GM12878 (cell line): ENCODE measurements around the gene GTSE1. TPM values are rescaled to one million over a fixed set of nuclear protein-coding genes. Genes with fewer than 3 reads are reported as not detected.

Source experiments
- ATAC-seq: fragments of 200-7000 bp; cut with Tn5 transposase; 3 replicates; pipeline ENCODE4 v1.9.1; 2020; ENCODE audit warnings: mild to moderate bottlenecking, moderate library complexity
- BruUV-seq: library from RNA; stranded (reverse); fragments of 400-500 nt; replicated peaks from 2 replicates; lab custom pipeline; 2021; lab: Mats Ljungman, UMichigan
- CTCF ChIA-PET: fragments of 300-600 bp; sonication (Branson Sonifier 250); formaldehyde crosslinking; extraction: SDS; loops from one replicate; lab custom pipeline; 2021; ENCODE audit warnings: inconsistent platforms; lab: Yijun Ruan, JAX
- POLR2A ChIA-PET: fragments of 350-600 bp; formaldehyde crosslinking; extraction: SDS; loops from one replicate; lab custom pipeline; 2021; ENCODE audit warnings: inconsistent platforms; lab: Charles Lee
- RAD21 ChIA-PET: fragments of 300-600 bp; sonication (Branson Sonifier 250); formaldehyde crosslinking; loops from one replicate; lab custom pipeline; 2023; ENCODE audit warnings: antibody characterized with exemption; ENCODE audit not compliant: unreplicated experiment; lab: Charles Lee
- SMC1A ChIA-PET: fragments of 300-600 bp; sonication (Branson Sonifier 250); formaldehyde crosslinking; loops from one replicate; lab custom pipeline; 2023; ENCODE audit not compliant: unreplicated experiment, uncharacterized antibody; lab: Charles Lee
- DNase-seq: peaks from one replicate; pipeline ENCODE4 v3.0.0-alpha.2; 2011; ENCODE audit warnings: low read depth, low spot score
- FAIRE-seq: peaks from 3 replicates; lab custom pipeline; 2011; peaks lifted over from hg19 to GRCh38; lab: Jason Lieb, UNC
- H2AFZ ChIP-seq: 2 replicates; pipeline ENCODE4 v1.6.0; 2011; ENCODE audit warnings: low read depth, low read length, control low read depth; ENCODE audit not compliant: control insufficient read depth
- H3K27ac ChIP-seq: 2 replicates; pipeline ENCODE4 v1.5.1; 2011; ENCODE audit warnings: control low read depth; ENCODE audit not compliant: control insufficient read depth, insufficient read depth
- H3K27me3 ChIP-seq, 2 experiments: replicated peaks in 1 of 2; 2 replicates each; pipeline versions ENCODE4 v1.6.0 to v1.6.1; 2011; ENCODE audit warnings: low read length in 1 of 2; ENCODE audit not compliant: control insufficient read depth in 2 of 2, insufficient read depth in 2 of 2
- H3K36me3 ChIP-seq, 2 experiments: 2 replicates each; pipeline ENCODE4 v1.5.1; 2011; ENCODE audit warnings: low read length in 1 of 2; ENCODE audit not compliant: control insufficient read depth in 2 of 2, insufficient read depth in 2 of 2
- H3K4me1 ChIP-seq: 2 replicates; pipeline ENCODE4 v1.6.1; 2011; ENCODE audit warnings: mild to moderate bottlenecking, low read length, moderate library complexity, mixed read lengths; ENCODE audit not compliant: control insufficient read depth, insufficient read depth
- H3K4me2 ChIP-seq: 2 replicates; pipeline ENCODE4 v1.6.0; 2011; ENCODE audit warnings: control low read depth; ENCODE audit not compliant: control insufficient read depth, insufficient read depth
- H3K4me3 ChIP-seq: fragments of 200-600 bp; sonication (generic); 2 replicates; pipeline ENCODE4 v1.5.1; 2016
- H3K79me2 ChIP-seq: 2 replicates; pipeline ENCODE4 v1.6.0; 2011; ENCODE audit warnings: low read length; ENCODE audit not compliant: control insufficient read depth, insufficient read depth
- H3K9ac ChIP-seq: 2 replicates; pipeline ENCODE4 v1.8.0; 2011; ENCODE audit warnings: low read length, control low read depth, mixed read lengths; ENCODE audit not compliant: control insufficient read depth, insufficient read depth
- H3K9me3 ChIP-seq: replicated peaks from 3 replicates; pipeline ENCODE4 v1.5.1; 2011; ENCODE audit warnings: mild to moderate bottlenecking, low read length; ENCODE audit not compliant: control insufficient read depth, insufficient read depth
- H4K20me1 ChIP-seq: 2 replicates; pipeline ENCODE4 v1.6.0; 2011; ENCODE audit not compliant: control insufficient read depth, insufficient read depth
- BCL11A ChIP-seq: IDR thresholded peaks from 2 replicates; pipeline ENCODE4 v1.6.1; 2011; ENCODE audit warnings: low read depth, low read length
- CHD1 ChIP-seq: IDR thresholded peaks from 2 replicates; pipeline ENCODE4 v1.6.1; 2012; ENCODE audit warnings: low read depth, low read length, improper control_type of control experiment
- CREM ChIP-seq: IDR thresholded peaks from 2 replicates; pipeline ENCODE4 v1.6.1; 2014; ENCODE audit warnings: antibody characterized with exemption, low read depth
- FOXK2 ChIP-seq: fragments of 450-650 bp; IDR thresholded peaks from 2 replicates; pipeline ENCODE4 v1.6.1; 2017; ENCODE audit warnings: mild to moderate bottlenecking, moderate library complexity
- FOXM1 ChIP-seq: IDR thresholded peaks from 2 replicates; pipeline ENCODE4 v1.6.1; 2012; ENCODE audit warnings: low read depth, mild to moderate bottlenecking, inconsistent platforms, low read length, moderate library complexity
- KAT2A ChIP-seq: conservative IDR thresholded peaks from 2 replicates; pipeline ENCODE4 v1.6.1; 2011; ENCODE audit warnings: low read depth, low read length; ENCODE audit not compliant: control insufficient read depth
- POLR2A ChIP-seq: IDR thresholded peaks from 2 replicates; pipeline ENCODE4 v1.6.1; 2011; ENCODE audit warnings: low read depth, mild to moderate bottlenecking, low read length
- SMAD1 ChIP-seq: fragments of 450-650 bp; IDR thresholded peaks from 2 replicates; pipeline ENCODE4 v1.6.1; 2018; ENCODE audit warnings: mild to moderate bottlenecking, low read depth; ENCODE audit not compliant: partially characterized antibody
- USF1 ChIP-seq: IDR thresholded peaks from 2 replicates; pipeline ENCODE4 v1.6.1; 2011; ENCODE audit warnings: borderline replicate concordance, low read depth, mild to moderate bottlenecking, moderate library complexity, mixed read lengths, low read length; ENCODE audit not compliant: insufficient read depth; ENCODE audit errors: extremely low read length
- WGBS: methylation state at CpG from one replicate; pipeline ENCODE4 v1.1.6; 2016; ENCODE audit warnings: low lambda C conversion rate; ENCODE audit not compliant: insufficient replicate concordance, insufficient coverage; ENCODE audit errors: missing lambda C conversion rate; 5-methylcytosine and 5-hydroxymethylcytosine counted together
- in situ Hi-C: fragments of 300-500 bp; cut with MboI; formaldehyde crosslinking; loops from 9 replicates; pipeline ENCODE4 v1.14.3; 2018; ENCODE audit warnings: mixed read lengths
- intact Hi-C: fragments of 100-400 bp; cut with micrococcal nuclease; formaldehyde crosslinking; loops from one replicate; pipeline ENCODE4 v1.14.2; 2022; ENCODE audit not compliant: unreplicated experiment
- polyA plus RNA-seq, 11 experiments: library from polyadenylated mRNA; depleted of rRNA in 4 of 11; unstranded in 6 of 11; stranded (reverse) in 5 of 11; fragments of >200 nt; fragmentation: Nextera tagmentation in 4 of 11; fragmentation: Illumina TruSeq in 1 of 11; extraction: Ambion mirVana in 4 of 11; extraction: Trizol in 1 of 11; gene quantifications; 1 replicate in 1 of 11; 2 replicates in 10 of 11; pipeline versions ENCODE4 v1.2.1 to v1.2.3, GENCODE V29; 2011 to 2016; ENCODE audit warnings: inconsistent platforms in 2 of 11, missing spikeins in 2 of 11, low read depth in 1 of 11
- total RNA-seq, 4 experiments: library from RNA; depleted of rRNA in 3 of 4; stranded (reverse); fragments of >200 nt in 3 of 4; fragmentation: Illumina TruSeq in 1 of 4; extraction: Trizol in 1 of 4; gene quantifications; 2 replicates each; pipeline versions ENCODE4 v1.2.1 to v1.2.3, GENCODE V29; 2013 to 2021
- TF ChIP-seq, protein P1 (sequence below): fragments of 450-650 bp; formaldehyde crosslinking; IDR thresholded peaks from 2 replicates; pipeline ENCODE4 v1.4.0; 2020; ENCODE audit warnings: mild to moderate bottlenecking, moderate library complexity

Gene GTSE1
- total and polyA plus RNA-seq, 10 of the 15 experiments (the other 5 are each of a cell fraction or from before 2014, with no cell fraction given), result 6.6 to 46.2 (median 32.3) TPM

DNA sequence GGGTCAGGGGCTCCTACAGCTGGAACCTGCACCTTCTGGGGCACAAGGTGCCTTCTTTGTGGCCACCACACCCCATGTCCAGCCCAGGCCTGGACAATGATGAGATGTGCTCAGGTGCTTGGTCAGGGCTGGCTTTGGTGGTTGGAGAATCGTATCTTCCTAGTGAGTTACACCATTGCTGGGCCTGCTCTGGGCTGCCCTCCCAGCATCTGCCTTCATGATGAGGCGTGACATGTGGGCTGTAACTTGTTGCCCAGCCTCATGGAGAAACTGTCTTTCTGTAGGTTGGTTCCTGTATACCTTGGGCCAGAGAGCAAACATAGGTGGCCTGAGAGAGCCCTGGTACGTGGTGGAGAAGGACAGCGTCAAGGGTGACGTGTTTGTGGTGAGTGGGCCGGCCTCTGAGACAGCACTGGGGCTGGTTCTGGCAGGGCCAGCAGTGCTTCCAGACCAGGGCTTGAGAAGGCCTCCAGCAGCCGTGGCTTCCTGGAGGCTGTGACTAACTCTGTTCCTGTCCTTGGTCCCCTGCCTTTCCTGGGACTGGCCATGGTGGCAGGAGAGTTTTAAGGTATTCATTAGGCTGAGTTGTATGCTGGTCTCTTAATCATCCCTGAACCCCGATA, 56.9 kb downstream of the GTSE1 start:
- no peak for DNase-seq
- no peak for TF ChIP-seq FOXK2
- no peak for TF ChIP-seq USF1
- no peak for TF ChIP-seq SMAD1
- TF ChIP-seq, all 136 proteins: peak for 0
- Histone ChIP-seq H3K36me3 (peaks cover 13 to 52% of the 10 kb centered on the region in 2 experiments), H3K27ac (no peak overlapping the region), H3K9ac (no peak overlapping the region), H3K79me2 (no peaks in the 10 kb centered on the region), H3K4me3 (no peak overlapping the region), H2AFZ (no peak overlapping the region), H3K27me3 (no peaks in the 10 kb centered on the region), H4K20me1 (no peaks in the 10 kb centered on the region), H3K9me3 (no peaks in the 10 kb centered on the region), H3K4me2 (no peak overlapping the region), H3K4me1 (no peaks in the 10 kb centered on the region)
- CTCF ChIA-PET, result interaction anchor here (1.1 kb wide), 1 partner anchor 14 kb away, joined by 4 read pairs; no protein-coding TSS in a partner anchor
- FAIRE-seq (no peak), ATAC-seq (no peak)
- in situ Hi-C loops, result no loop called here
- intact Hi-C loops, result no loop called here
- SMC1A ChIA-PET, result no interaction called here
- 92% methylated on average over 8 of the region's 8 CpGs for WGBS
- RAD21 ChIA-PET, result no interaction called here
- POLR2A ChIA-PET, result no interaction called here
- no TSS peak for BruUV-seq

GRCh38 chr22:46354176-46354992, 57.7 kb downstream of the GTSE1 start:
- POLR2A ChIA-PET, result no interaction called here
- BruUV-seq, result no TSS peak
- no peak overlapping the region for H3K27ac ChIP-seq
- no peaks in the 10 kb centered on the region for H4K20me1 ChIP-seq
- RAD21 ChIA-PET, result no interaction called here
- DNase-seq (no peak), FAIRE-seq (no peak), ATAC-seq (no peak)
- H3K4me1 ChIP-seq, result no peaks in the 10 kb centered on the region
- H3K79me2 ChIP-seq, result no peaks in the 10 kb centered on the region
- CTCF ChIA-PET, result interaction anchor here (3.9 kb wide), 1 partner anchor 187 kb away, joined by 15 read pairs; no protein-coding TSS in a partner anchor
- intact Hi-C loops, result no loop called here
- H3K9me3 ChIP-seq, result no peaks in the 10 kb centered on the region
- peaks cover 13 to 52% of the 10 kb centered on the region in 2 experiments for H3K36me3 ChIP-seq
- in situ Hi-C loops, result no loop called here
- no peaks in the 10 kb centered on the region for H3K27me3 ChIP-seq
- SMC1A ChIA-PET, result no interaction called here
- no peak overlapping the region for H3K9ac ChIP-seq
- no peak overlapping the region for H3K4me3 ChIP-seq
- H3K4me2 ChIP-seq, result no peak overlapping the region
- 93% methylated on average over 21 of the region's 21 CpGs for WGBS
- H2AFZ ChIP-seq, result no peak overlapping the region
- peak; percentile 13; the same call in 1 of the 2 replicates for TF ChIP-seq POLR2A
- TF ChIP-seq KAT2A, result no peak
- no peak for TF ChIP-seq FOXM1
- TF ChIP-seq CHD1, result no peak
- TF ChIP-seq BCL11A, result no peak
- TF ChIP-seq, protein P1, sequence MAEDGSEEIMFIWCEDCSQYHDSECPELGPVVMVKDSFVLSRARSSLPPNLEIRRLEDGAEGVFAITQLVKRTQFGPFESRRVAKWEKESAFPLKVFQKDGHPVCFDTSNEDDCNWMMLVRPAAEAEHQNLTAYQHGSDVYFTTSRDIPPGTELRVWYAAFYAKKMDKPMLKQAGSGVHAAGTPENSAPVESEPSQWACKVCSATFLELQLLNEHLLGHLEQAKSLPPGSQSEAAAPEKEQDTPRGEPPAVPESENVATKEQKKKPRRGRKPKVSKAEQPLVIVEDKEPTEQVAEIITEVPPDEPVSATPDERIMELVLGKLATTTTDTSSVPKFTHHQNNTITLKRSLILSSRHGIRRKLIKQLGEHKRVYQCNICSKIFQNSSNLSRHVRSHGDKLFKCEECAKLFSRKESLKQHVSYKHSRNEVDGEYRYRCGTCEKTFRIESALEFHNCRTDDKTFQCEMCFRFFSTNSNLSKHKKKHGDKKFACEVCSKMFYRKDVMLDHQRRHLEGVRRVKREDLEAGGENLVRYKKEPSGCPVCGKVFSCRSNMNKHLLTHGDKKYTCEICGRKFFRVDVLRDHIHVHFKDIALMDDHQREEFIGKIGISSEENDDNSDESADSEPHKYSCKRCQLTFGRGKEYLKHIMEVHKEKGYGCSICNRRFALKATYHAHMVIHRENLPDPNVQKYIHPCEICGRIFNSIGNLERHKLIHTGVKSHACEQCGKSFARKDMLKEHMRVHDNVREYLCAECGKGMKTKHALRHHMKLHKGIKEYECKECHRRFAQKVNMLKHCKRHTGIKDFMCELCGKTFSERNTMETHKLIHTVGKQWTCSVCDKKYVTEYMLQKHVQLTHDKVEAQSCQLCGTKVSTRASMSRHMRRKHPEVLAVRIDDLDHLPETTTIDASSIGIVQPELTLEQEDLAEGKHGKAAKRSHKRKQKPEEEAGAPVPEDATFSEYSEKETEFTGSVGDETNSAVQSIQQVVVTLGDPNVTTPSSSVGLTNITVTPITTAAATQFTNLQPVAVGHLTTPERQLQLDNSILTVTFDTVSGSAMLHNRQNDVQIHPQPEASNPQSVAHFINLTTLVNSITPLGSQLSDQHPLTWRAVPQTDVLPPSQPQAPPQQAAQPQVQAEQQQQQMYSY (CRISPR knock-in tag), result no peak
- no peak for TF ChIP-seq CREM
